Activated naive CD4-positive, alpha-beta T cell treated with Interleukin-2 at 50 U/mL for 16 hours (primary cell): Measurements from ENCODE around the gene NAV2.
"Not testable (repeated sequence)": the region's sequence is repeated elsewhere in the genome, so short reads cannot be mapped to it uniquely, and the experiment has no call there.

Experiments
- DNase-seq: peaks from one replicate; pipeline ENCODE4 v3.0.0-alpha.2; 2020

Gene NAV2

GRCh38 chr11:20068691-20069090 is 356.1 kb downstream of the NAV2 start:
- no peak for DNase-seq

GRCh38 chr11:20070459-20070858 is 357.8 kb downstream of the NAV2 start:
- no peak for DNase-seq

- DNase-seq = no peak
Observed at GRCh38 chr11:20075627-20076026, 363.0 kb downstream of the NAV2 start.

GRCh38 chr11:20078846-20079245 is 366.2 kb downstream of the NAV2 start:
- no peak for DNase-seq

GRCh38 chr11:20080032-20080685 is 367.5 kb downstream of the NAV2 start:
- no peak for DNase-seq

GRCh38 chr11:20081336-20081735 is 368.7 kb downstream of the NAV2 start:
- DNase-seq = no peak

GRCh38 chr11:20083877-20084276 is 371.2 kb downstream of the NAV2 start:
- not testable (repeated sequence) for DNase-seq

GRCh38 chr11:20084921-20085814 is 372.5 kb downstream of the NAV2 start:
- no peak for DNase-seq

GRCh38 chr11:20085918-20086317 is 373.3 kb downstream of the NAV2 start:
- DNase-seq = no peak

- no peak for DNase-seq
Observed at GRCh38 chr11:20087118-20087521, 374.5 kb downstream of the NAV2 start.

- DNase-seq = no peak
Observed at GRCh38 chr11:20088397-20089225, 376.0 kb downstream of the NAV2 start.

GRCh38 chr11:20089367-20089766 is 376.7 kb downstream of the NAV2 start:
- no peak for DNase-seq

- no peak for DNase-seq
Observed at GRCh38 chr11:20089796-20090653, 377.4 kb downstream of the NAV2 start.

- DNase-seq = no peak
Observed at GRCh38 chr11:20090654-20091374, 378.2 kb downstream of the NAV2 start.

- no peak for DNase-seq
Observed at GRCh38 chr11:20093775-20094174, 381.1 kb downstream of the NAV2 start.

- DNase-seq = no peak
Observed at GRCh38 chr11:20095189-20095588, 382.6 kb downstream of the NAV2 start.

GRCh38 chr11:20097319-20098221 is 384.9 kb downstream of the NAV2 start:
- no peak for DNase-seq

- DNase-seq = no peak
Observed at GRCh38 chr11:20099527-20099926, 386.9 kb downstream of the NAV2 start.

GRCh38 chr11:20102397-20102796 is 389.8 kb downstream of the NAV2 start:
- no peak for DNase-seq

GRCh38 chr11:20103281-20103680 is 390.6 kb downstream of the NAV2 start:
- no peak for DNase-seq

GRCh38 chr11:20105427-20105826 is 392.8 kb downstream of the NAV2 start:
- no peak for DNase-seq
